GM12878 (cell line): ENCODE measurements around the gene CPSF4L. TPM values are rescaled to one million over a fixed set of nuclear protein-coding genes. Genes with fewer than 3 reads are reported as not detected.

ENCODE experiments used
- ATAC-seq: fragments of 200-7000 bp; cut with Tn5 transposase; 3 replicates; pipeline ENCODE4 v1.9.1; 2020; ENCODE audit warnings: mild to moderate bottlenecking, moderate library complexity
- BruUV-seq: library from RNA; stranded (reverse); fragments of 400-500 nt; replicated peaks from 2 replicates; lab custom pipeline; 2021; lab: Mats Ljungman, UMichigan
- CTCF ChIA-PET: fragments of 300-600 bp; sonication (Branson Sonifier 250); formaldehyde crosslinking; extraction: SDS; loops from one replicate; lab custom pipeline; 2021; ENCODE audit warnings: inconsistent platforms; lab: Yijun Ruan, JAX
- POLR2A ChIA-PET: fragments of 350-600 bp; formaldehyde crosslinking; extraction: SDS; loops from one replicate; lab custom pipeline; 2021; ENCODE audit warnings: inconsistent platforms; lab: Charles Lee
- RAD21 ChIA-PET: fragments of 300-600 bp; sonication (Branson Sonifier 250); formaldehyde crosslinking; loops from one replicate; lab custom pipeline; 2023; ENCODE audit warnings: antibody characterized with exemption; ENCODE audit not compliant: unreplicated experiment; lab: Charles Lee
- SMC1A ChIA-PET: fragments of 300-600 bp; sonication (Branson Sonifier 250); formaldehyde crosslinking; loops from one replicate; lab custom pipeline; 2023; ENCODE audit not compliant: unreplicated experiment, uncharacterized antibody; lab: Charles Lee
- DNase-seq: peaks from one replicate; pipeline ENCODE4 v3.0.0-alpha.2; 2011; ENCODE audit warnings: low read depth, low spot score
- FAIRE-seq: peaks from 3 replicates; lab custom pipeline; 2011; peaks lifted over from hg19 to GRCh38; lab: Jason Lieb, UNC
- H2AFZ ChIP-seq: 2 replicates; pipeline ENCODE4 v1.6.0; 2011; ENCODE audit warnings: low read depth, low read length, control low read depth; ENCODE audit not compliant: control insufficient read depth
- H3K27ac ChIP-seq: 2 replicates; pipeline ENCODE4 v1.5.1; 2011; ENCODE audit warnings: control low read depth; ENCODE audit not compliant: control insufficient read depth, insufficient read depth
- H3K27me3 ChIP-seq, 2 experiments: replicated peaks in 1 of 2; 2 replicates each; pipeline versions ENCODE4 v1.6.0 to v1.6.1; 2011; ENCODE audit warnings: low read length in 1 of 2; ENCODE audit not compliant: control insufficient read depth in 2 of 2, insufficient read depth in 2 of 2
- H3K36me3 ChIP-seq, 2 experiments: 2 replicates each; pipeline ENCODE4 v1.5.1; 2011; ENCODE audit warnings: low read length in 1 of 2; ENCODE audit not compliant: control insufficient read depth in 2 of 2, insufficient read depth in 2 of 2
- H3K4me1 ChIP-seq: 2 replicates; pipeline ENCODE4 v1.6.1; 2011; ENCODE audit warnings: mild to moderate bottlenecking, low read length, moderate library complexity, mixed read lengths; ENCODE audit not compliant: control insufficient read depth, insufficient read depth
- H3K4me2 ChIP-seq: 2 replicates; pipeline ENCODE4 v1.6.0; 2011; ENCODE audit warnings: control low read depth; ENCODE audit not compliant: control insufficient read depth, insufficient read depth
- H3K4me3 ChIP-seq: fragments of 200-600 bp; sonication (generic); 2 replicates; pipeline ENCODE4 v1.5.1; 2016
- H3K79me2 ChIP-seq: 2 replicates; pipeline ENCODE4 v1.6.0; 2011; ENCODE audit warnings: low read length; ENCODE audit not compliant: control insufficient read depth, insufficient read depth
- H3K9ac ChIP-seq: 2 replicates; pipeline ENCODE4 v1.8.0; 2011; ENCODE audit warnings: low read length, control low read depth, mixed read lengths; ENCODE audit not compliant: control insufficient read depth, insufficient read depth
- H3K9me3 ChIP-seq: replicated peaks from 3 replicates; pipeline ENCODE4 v1.5.1; 2011; ENCODE audit warnings: mild to moderate bottlenecking, low read length; ENCODE audit not compliant: control insufficient read depth, insufficient read depth
- H4K20me1 ChIP-seq: 2 replicates; pipeline ENCODE4 v1.6.0; 2011; ENCODE audit not compliant: control insufficient read depth, insufficient read depth
- BHLHE40 ChIP-seq, 2 experiments: fragments of 450-650 bp in 1 of 2; IDR thresholded peaks; 2 replicates each; pipeline ENCODE4 v1.6.1; 2011 to 2017; ENCODE audit warnings: low read depth in 2 of 2, borderline replicate concordance in 1 of 2, improper control_type of control experiment in 1 of 2, low read length in 1 of 2, mild to moderate bottlenecking in 1 of 2
- CBX5 ChIP-seq: sonication (generic); IDR thresholded peaks from 2 replicates; pipeline ENCODE4 v1.6.1; 2016; ENCODE audit warnings: low read depth, moderate library complexity, mild to moderate bottlenecking, inconsistent platforms
- DPF2 ChIP-seq: fragments of 450-650 bp; IDR thresholded peaks from 2 replicates; pipeline ENCODE4 v1.6.1; 2017; ENCODE audit warnings: mild to moderate bottlenecking
- EED ChIP-seq: sonication (generic); IDR thresholded peaks from 2 replicates; pipeline ENCODE4 v1.6.1; 2016; ENCODE audit warnings: antibody characterized with exemption, low read depth
- EP300 ChIP-seq, 2 experiments: fragments of 150-350 bp in 1 of 2; IDR thresholded peaks; 2 replicates each; pipeline ENCODE4 v1.6.1; 2011 to 2012; ENCODE audit warnings: low read depth in 2 of 2, low read length in 2 of 2, borderline replicate concordance in 1 of 2, improper control_type of control experiment in 1 of 2, inconsistent platforms in 1 of 2; ENCODE audit not compliant: control insufficient read depth in 1 of 2
- GATAD2B ChIP-seq: fragments of 450-650 bp; conservative IDR thresholded peaks from 2 replicates; pipeline ENCODE4 v1.6.1; 2017; ENCODE audit warnings: low read depth, mild to moderate bottlenecking, moderate library complexity
- HSF1 ChIP-seq: fragments of 150-350 bp; IDR thresholded peaks from 2 replicates; pipeline ENCODE4 v1.6.1; 2014; ENCODE audit warnings: mild to moderate bottlenecking, low read depth, low read length
- IKZF1 ChIP-seq: fragments of 450-650 bp; conservative IDR thresholded peaks from 2 replicates; pipeline ENCODE4 v1.6.1; 2017; ENCODE audit warnings: antibody characterized with exemption, mild to moderate bottlenecking
- MTA2 ChIP-seq: fragments of 450-650 bp; IDR thresholded peaks from 2 replicates; pipeline ENCODE4 v1.6.1; 2016; ENCODE audit warnings: low read depth, mild to moderate bottlenecking, moderate library complexity
- PBX3 ChIP-seq: IDR thresholded peaks from 2 replicates; pipeline ENCODE4 v1.6.1; 2011; ENCODE audit warnings: mild to moderate bottlenecking, low read depth, low read length, moderate library complexity; ENCODE audit not compliant: insufficient replicate concordance
- RAD51 ChIP-seq: fragments of 450-650 bp; IDR thresholded peaks from 2 replicates; pipeline ENCODE4 v1.6.1; 2016; ENCODE audit warnings: moderate library complexity, mild to moderate bottlenecking, inconsistent platforms
- SMAD5 ChIP-seq: IDR thresholded peaks from 2 replicates; pipeline ENCODE4 v1.6.1; 2016; ENCODE audit warnings: antibody characterized with exemption, low read depth
- TBL1XR1 ChIP-seq: IDR thresholded peaks from 2 replicates; pipeline ENCODE4 v1.6.1; 2012; ENCODE audit warnings: low read depth, low read length, improper control_type of control experiment
- WGBS: methylation state at CpG from one replicate; pipeline ENCODE4 v1.1.6; 2016; ENCODE audit warnings: low lambda C conversion rate; ENCODE audit not compliant: insufficient replicate concordance, insufficient coverage; ENCODE audit errors: missing lambda C conversion rate; 5-methylcytosine and 5-hydroxymethylcytosine counted together
- in situ Hi-C: fragments of 300-500 bp; cut with MboI; formaldehyde crosslinking; loops from 9 replicates; pipeline ENCODE4 v1.14.3; 2018; ENCODE audit warnings: mixed read lengths
- intact Hi-C: fragments of 100-400 bp; cut with micrococcal nuclease; formaldehyde crosslinking; loops from one replicate; pipeline ENCODE4 v1.14.2; 2022; ENCODE audit not compliant: unreplicated experiment
- polyA plus RNA-seq, 11 experiments: library from polyadenylated mRNA; depleted of rRNA in 4 of 11; unstranded in 6 of 11; stranded (reverse) in 5 of 11; fragments of >200 nt; fragmentation: Nextera tagmentation in 4 of 11; fragmentation: Illumina TruSeq in 1 of 11; extraction: Ambion mirVana in 4 of 11; extraction: Trizol in 1 of 11; gene quantifications; 1 replicate in 1 of 11; 2 replicates in 10 of 11; pipeline versions ENCODE4 v1.2.1 to v1.2.3, GENCODE V29; 2011 to 2016; ENCODE audit warnings: inconsistent platforms in 2 of 11, missing spikeins in 2 of 11, low read depth in 1 of 11
- total RNA-seq, 4 experiments: library from RNA; depleted of rRNA in 3 of 4; stranded (reverse); fragments of >200 nt in 3 of 4; fragmentation: Illumina TruSeq in 1 of 4; extraction: Trizol in 1 of 4; gene quantifications; 2 replicates each; pipeline versions ENCODE4 v1.2.1 to v1.2.3, GENCODE V29; 2013 to 2021
- TF ChIP-seq, protein P1 (sequence below): IDR thresholded peaks from 2 replicates; pipeline ENCODE4 v1.6.1; 2012; ENCODE audit warnings: low read depth, low read length, improper control_type of control experiment
- TF ChIP-seq, protein P2 (sequence below): fragments of 450-650 bp; IDR thresholded peaks from 2 replicates; pipeline ENCODE4 v1.6.1; 2018; ENCODE audit warnings: mild to moderate bottlenecking, low read depth, moderate library complexity; ENCODE audit not compliant: partially characterized antibody

Gene CPSF4L
- total and polyA plus RNA-seq, 10 of the 15 experiments (the other 5 are each of a cell fraction or from before 2014, with no cell fraction given): not detected

GRCh38 chr17:73297934-73298861 is 36.5 kb upstream of the CPSF4L start:
- no peaks in the 10 kb centered on the region; a peak in 1 of 4 replicates for H3K36me3 ChIP-seq
- peak overlapping the region; percentile 37 for H3K27ac ChIP-seq
- intact Hi-C loops (no loop called here), in situ Hi-C loops (no loop called here)
- FAIRE-seq: no peak
- peak overlapping the region; percentile 14; the same call in 1 of the 2 replicates for H3K4me3 ChIP-seq
- ChIA-PET RAD21 (interaction anchor here (0.6 to 3.3 kb wide), 13 partner anchors 10 to 142 kb away, joined by 3 to 32 read pairs (median 4); a partner anchor contains a TSS), POLR2A (interaction anchor here (0.6 to 2.3 kb wide), 16 partner anchors 9 to 1091 kb away, joined by 3 to 18 read pairs (median 4); no protein-coding TSS in a partner anchor), CTCF (interaction anchor here (1.0 to 2.1 kb wide), 6 partner anchors 12 to 312 kb away, joined by 3 to 16 read pairs (median 6); no protein-coding TSS in a partner anchor), SMC1A (interaction anchor here (0.5 to 3.3 kb wide), 16 partner anchors 8 to 72 kb away, joined by 3 to 22 read pairs (median 4); partner anchors contain the start of gene CPSF4L)
- H4K20me1 ChIP-seq: no peaks in the 10 kb centered on the region
- BruUV-seq: no TSS peak
- peaks cover 9% of the 10 kb centered on the region for H3K4me1 ChIP-seq
- no peaks in the 10 kb centered on the region for H3K9me3 ChIP-seq
- WGBS: 29% methylated on average over 15 of the region's 15 CpGs
- peaks cover 6% of the 10 kb centered on the region for H3K79me2 ChIP-seq
- peak overlapping the region; percentile 64 for H2AFZ ChIP-seq
- H3K9ac ChIP-seq: no peak overlapping the region
- H3K4me2 ChIP-seq: peak overlapping the region; percentile 72
- DNase-seq: no peak
- peak; percentile 91 for ATAC-seq
- H3K27me3 ChIP-seq: no peaks in the 10 kb centered on the region
- TF ChIP-seq CBX5: no peak
- TF ChIP-seq SMAD5: no peak
- TF ChIP-seq MTA2: no peak
- TF ChIP-seq RAD51: peak; percentile 53; the same call in 1 of the 2 replicates
- 0 out of 4 replicates have a peak, but pooled peaks have one; percentile 16 to 45 for TF ChIP-seq BHLHE40 (IDR thresholded peaks at IDR 0.05; ENCODE audit: borderline replicate concordance in 1 of 2, low read depth in 2 of 2, low read length in 1 of 2)
- no peak for TF ChIP-seq EP300 (IDR thresholded peaks at IDR 0.05; ENCODE audit: borderline replicate concordance in 1 of 2, control insufficient read depth in 1 of 2, low read depth in 2 of 2, low read length in 2 of 2)
- no peak for TF ChIP-seq EED
- TF ChIP-seq PBX3: no peak
- TF ChIP-seq, protein P1, sequence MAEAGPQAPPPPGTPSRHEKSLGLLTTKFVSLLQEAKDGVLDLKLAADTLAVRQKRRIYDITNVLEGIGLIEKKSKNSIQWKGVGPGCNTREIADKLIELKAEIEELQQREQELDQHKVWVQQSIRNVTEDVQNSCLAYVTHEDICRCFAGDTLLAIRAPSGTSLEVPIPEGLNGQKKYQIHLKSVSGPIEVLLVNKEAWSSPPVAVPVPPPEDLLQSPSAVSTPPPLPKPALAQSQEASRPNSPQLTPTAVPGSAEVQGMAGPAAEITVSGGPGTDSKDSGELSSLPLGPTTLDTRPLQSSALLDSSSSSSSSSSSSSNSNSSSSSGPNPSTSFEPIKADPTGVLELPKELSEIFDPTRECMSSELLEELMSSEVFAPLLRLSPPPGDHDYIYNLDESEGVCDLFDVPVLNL: no peak
- no peak for TF ChIP-seq GATAD2B
- no peak for TF ChIP-seq HSF1
- TF ChIP-seq, protein P2, sequence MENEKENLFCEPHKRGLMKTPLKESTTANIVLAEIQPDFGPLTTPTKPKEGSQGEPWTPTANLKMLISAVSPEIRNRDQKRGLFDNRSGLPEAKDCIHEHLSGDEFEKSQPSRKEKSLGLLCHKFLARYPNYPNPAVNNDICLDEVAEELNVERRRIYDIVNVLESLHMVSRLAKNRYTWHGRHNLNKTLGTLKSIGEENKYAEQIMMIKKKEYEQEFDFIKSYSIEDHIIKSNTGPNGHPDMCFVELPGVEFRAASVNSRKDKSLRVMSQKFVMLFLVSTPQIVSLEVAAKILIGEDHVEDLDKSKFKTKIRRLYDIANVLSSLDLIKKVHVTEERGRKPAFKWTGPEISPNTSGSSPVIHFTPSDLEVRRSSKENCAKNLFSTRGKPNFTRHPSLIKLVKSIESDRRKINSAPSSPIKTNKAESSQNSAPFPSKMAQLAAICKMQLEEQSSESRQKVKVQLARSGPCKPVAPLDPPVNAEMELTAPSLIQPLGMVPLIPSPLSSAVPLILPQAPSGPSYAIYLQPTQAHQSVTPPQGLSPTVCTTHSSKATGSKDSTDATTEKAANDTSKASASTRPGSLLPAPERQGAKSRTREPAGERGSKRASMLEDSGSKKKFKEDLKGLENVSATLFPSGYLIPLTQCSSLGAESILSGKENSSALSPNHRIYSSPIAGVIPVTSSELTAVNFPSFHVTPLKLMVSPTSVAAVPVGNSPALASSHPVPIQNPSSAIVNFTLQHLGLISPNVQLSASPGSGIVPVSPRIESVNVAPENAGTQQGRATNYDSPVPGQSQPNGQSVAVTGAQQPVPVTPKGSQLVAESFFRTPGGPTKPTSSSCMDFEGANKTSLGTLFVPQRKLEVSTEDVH: no peak
- no peak for TF ChIP-seq TBL1XR1
- TF ChIP-seq IKZF1: peak; percentile 43; the same call in 1 of the 2 replicates
- 0 out of 2 replicates have a peak, but pooled peaks have one; percentile 15 for TF ChIP-seq DPF2
